Measurements from ENCODE around the gene DYSF.

DYSF gene

DNA sequence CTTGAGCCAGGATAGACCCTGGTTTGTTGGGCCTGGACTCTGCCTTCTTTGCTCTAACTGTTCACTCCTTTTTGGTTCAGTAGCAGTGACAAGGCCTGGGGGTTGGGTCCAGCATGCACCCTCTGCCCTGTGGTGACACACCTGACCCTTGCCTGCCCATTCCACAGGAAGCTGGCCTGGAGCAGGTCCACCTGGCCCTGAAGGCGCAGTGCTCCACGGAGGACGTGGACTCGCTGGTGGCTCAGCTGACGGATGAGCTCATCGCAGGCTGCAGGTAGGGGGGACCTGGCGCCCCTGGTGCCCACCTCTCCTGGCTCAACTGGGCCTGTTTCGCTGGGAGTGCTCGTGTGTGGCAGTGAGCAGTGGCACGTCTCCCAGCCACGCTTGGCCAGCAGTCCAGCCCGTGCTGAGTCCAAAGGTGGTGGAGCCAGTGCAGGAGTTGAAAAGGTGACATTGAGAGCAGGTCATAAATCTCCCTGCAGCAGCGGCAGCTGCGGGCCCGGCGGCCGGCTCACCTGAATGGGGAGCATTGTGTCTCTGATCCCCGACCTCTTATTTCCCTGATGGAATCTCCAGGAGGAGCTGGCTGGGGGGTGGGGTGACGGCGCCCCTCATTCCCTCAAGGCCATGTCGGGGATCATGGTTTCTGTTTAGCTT is 102.6 kb downstream of the DYSF start:
- no peak for DNase-seq

- no peak for DNase-seq
These were observed 103.4 kb downstream of the DYSF start for GRCh38 chr2:71556692-71557250.

DNA sequence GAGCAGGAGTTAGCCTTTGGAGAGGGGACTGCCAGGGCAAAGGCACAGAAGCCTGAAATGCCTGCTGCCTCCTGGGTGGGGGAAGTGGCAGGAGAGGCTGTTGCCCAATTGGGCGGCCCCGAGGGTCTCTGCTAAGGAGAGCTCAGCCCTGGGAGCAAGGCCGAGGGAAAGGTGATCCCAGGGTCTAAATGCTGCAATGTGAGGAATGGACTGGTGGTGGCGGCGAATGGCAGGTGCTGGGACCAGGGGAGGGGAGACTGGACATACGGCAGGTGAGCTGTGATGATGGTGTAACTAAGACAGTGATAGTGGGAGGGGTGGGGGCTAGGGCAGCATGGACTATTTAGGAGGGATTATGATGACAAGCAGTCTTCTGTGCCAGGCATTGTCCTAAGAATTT is 104.0 kb downstream of the DYSF start:
- DNase-seq = no peak

GRCh38 chr2:71558300-71559051 is 105.1 kb downstream of the DYSF start:
- DNase-seq = no peak

GRCh38 chr2:71559080-71559827 is 105.9 kb downstream of the DYSF start:
- no peak for DNase-seq

- DNase-seq = no peak
These were observed 106.7 kb downstream of the DYSF start for GRCh38 chr2:71559828-71560637.

- no peak for DNase-seq
These were observed 107.3 kb downstream of the DYSF start for GRCh38 chr2:71560638-71561011.

- no peak for DNase-seq
These were observed 108.3 kb downstream of the DYSF start for GRCh38 chr2:71561441-71562267.

GRCh38 chr2:71562518-71562917 is 109.2 kb downstream of the DYSF start:
- DNase-seq = no peak

DNA sequence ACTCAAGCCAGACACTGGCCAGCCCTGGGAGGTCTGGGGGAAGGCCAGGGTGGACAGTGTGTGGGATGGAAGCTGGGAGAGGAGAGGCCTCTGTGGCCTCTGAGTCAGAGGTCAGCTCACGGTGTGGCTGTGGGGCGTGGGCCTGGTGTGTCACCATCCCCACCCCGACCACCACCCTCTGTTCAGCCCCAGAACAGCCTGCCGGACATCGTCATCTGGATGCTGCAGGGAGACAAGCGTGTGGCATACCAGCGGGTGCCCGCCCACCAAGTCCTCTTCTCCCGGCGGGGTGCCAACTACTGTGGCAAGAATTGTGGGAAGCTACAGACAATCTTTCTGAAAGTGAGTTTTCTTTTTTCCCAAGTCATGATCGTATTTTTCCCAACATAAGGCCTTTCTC is 110.5 kb downstream of the DYSF start:
- no peak for DNase-seq

- no peak for DNase-seq
These were observed 111.0 kb downstream of the DYSF start for GRCh38 chr2:71564361-71564760.

DNA sequence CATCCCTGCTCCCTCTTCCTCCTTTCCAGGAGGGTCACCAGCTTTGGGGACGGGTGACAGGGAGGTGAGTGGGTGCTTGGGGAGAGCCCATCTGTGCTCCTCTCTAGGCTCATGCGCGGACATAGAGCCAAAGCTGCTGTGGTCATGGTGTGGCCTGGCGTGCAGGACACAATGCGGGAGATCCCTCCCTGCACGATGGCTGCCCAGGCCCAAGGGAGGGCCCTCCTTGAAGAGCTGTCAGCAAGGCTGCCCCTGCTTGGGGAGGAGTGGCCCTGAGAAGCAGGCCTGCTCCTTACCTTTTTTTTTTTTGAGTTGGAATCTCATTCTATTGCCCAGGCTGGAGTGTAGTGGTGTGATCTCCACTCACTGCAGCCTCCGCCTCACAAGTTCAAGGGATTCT is 111.4 kb downstream of the DYSF start:
- DNase-seq = no peak

- no peak for DNase-seq
These were observed 113.0 kb downstream of the DYSF start for GRCh38 chr2:71566372-71566771.

GRCh38 chr2:71567625-71568024 is 114.3 kb downstream of the DYSF start:
- DNase-seq = no peak

- no peak for DNase-seq
These were observed 114.7 kb downstream of the DYSF start for GRCh38 chr2:71568103-71568502.

DNA sequence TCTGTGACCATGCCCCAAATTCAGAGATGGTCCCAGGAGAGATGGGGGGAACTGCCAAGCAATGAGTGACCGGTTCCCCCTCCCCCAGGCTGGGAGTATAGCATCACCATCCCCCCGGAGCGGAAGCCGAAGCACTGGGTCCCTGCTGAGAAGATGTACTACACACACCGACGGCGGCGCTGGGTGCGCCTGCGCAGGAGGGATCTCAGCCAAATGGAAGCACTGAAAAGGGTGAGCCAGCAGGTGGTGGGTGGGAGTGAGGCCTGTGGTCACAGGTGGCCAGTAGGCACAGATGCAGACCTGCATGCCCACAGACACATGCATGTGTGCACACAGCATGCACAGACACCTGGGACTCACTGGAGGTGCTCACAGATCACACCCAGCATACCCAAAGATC is 117.2 kb downstream of the DYSF start:
- no peak for DNase-seq

DNA sequence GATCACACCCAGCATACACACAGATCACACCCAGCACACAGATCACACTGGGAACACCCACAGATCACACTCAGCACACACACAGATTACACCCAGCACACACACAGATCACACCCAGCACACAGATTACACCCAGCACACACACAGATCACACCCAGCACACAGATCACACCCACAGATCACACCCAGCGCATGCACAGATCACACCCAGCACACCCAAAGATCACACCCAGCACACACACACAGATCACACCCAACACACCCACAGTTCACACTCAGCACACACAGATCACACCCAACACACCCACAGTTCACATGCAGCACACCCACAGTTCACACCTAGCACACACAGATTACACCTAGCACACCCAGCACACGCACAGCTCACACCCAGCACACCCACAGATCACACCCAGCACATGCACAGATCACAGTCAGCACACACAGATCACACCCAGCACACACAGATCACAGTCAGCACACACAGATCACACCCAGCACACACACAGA is 117.6 kb downstream of the DYSF start:
- DNase-seq = no peak

- no peak for DNase-seq
These were observed 118.6 kb downstream of the DYSF start for GRCh38 chr2:71571945-71572344.

- DNase-seq = no peak
These were observed 122.6 kb downstream of the DYSF start for GRCh38 chr2:71575966-71576365.

DNA sequence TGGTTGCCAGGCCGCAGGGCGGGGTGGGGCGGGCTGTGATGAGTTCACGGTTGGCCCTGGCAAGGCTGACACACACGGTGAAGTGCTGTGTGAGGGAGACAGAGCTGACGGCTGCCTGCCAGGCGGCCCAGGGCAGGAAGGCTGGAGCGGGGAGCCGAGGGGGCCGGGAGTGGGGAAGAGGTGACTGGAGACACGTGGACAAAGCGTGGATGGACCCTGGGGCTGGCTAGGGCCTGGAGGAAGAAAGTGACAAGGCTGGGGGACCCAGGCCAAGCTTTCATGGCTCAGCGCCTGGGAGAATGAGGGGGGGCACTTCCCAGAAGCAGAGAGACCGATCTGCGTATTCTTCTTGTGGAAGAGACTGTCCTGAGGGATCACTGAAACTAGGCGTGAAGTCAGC is 123.2 kb downstream of the DYSF start:
- no peak for DNase-seq

- DNase-seq = no peak
These were observed 123.8 kb downstream of the DYSF start for GRCh38 chr2:71577209-71577608.
